Activated CD4-positive, alpha-beta memory T cell treated with anti-CD3 and anti-CD28 coated beads for 36 hours (primary cell): ENCODE measurements around the gene COMTD1. TPM values are rescaled to one million over a fixed set of nuclear protein-coding genes. Genes with fewer than 3 reads are reported as not detected.

Experiments used
- CTCF ChIA-PET: fragments of 350-600 bp; sonication (Branson Sonifier 250); formaldehyde crosslinking; loops from one replicate; lab custom pipeline; 2021; ENCODE audit warnings: antibody characterized with exemption, inconsistent platforms; lab: Charles Lee
- POLR2A ChIA-PET: fragments of 350-600 bp; sonication (Branson Sonifier 250); formaldehyde crosslinking; loops from one replicate; lab custom pipeline; 2021; ENCODE audit warnings: antibody characterized with exemption; lab: Charles Lee
- DNase-seq: peaks from one replicate; pipeline ENCODE4 v3.0.0-alpha.2; 2020
- H3K27ac Mint-ChIP-seq: one replicate; pipeline ENCODE4 v1.8.0; 2021; ENCODE audit warnings: mixed read lengths
- H3K27me3 Mint-ChIP-seq: one replicate; pipeline ENCODE4 v1.8.0; 2021; ENCODE audit warnings: mixed read lengths
- H3K36me3 Mint-ChIP-seq: one replicate; pipeline ENCODE4 v1.8.0; 2021; ENCODE audit warnings: mixed read lengths
- H3K4me1 Mint-ChIP-seq: one replicate; pipeline ENCODE4 v1.8.0; 2021; ENCODE audit warnings: low read depth, mixed read lengths
- H3K4me3 Mint-ChIP-seq: one replicate; pipeline ENCODE4 v1.8.0; 2021; ENCODE audit warnings: mild to moderate bottlenecking, mixed read lengths
- H3K9me3 Mint-ChIP-seq: one replicate; pipeline ENCODE4 v1.8.0; 2021; ENCODE audit warnings: mixed read lengths
- intact Hi-C: fragments of 100-400 bp; cut with micrococcal nuclease; formaldehyde crosslinking; loops from one replicate; pipeline ENCODE4 v1.15.1; 2023
- total RNA-seq, 2 experiments: library from RNA; stranded (reverse); gene quantifications; one replicate each; pipeline ENCODE4 v1.2.3, GENCODE V29; 2021

COMTD1 gene
- total RNA-seq, 2 experiments from 2014 or later = 40.0 to 41.3 TPM

DNA sequence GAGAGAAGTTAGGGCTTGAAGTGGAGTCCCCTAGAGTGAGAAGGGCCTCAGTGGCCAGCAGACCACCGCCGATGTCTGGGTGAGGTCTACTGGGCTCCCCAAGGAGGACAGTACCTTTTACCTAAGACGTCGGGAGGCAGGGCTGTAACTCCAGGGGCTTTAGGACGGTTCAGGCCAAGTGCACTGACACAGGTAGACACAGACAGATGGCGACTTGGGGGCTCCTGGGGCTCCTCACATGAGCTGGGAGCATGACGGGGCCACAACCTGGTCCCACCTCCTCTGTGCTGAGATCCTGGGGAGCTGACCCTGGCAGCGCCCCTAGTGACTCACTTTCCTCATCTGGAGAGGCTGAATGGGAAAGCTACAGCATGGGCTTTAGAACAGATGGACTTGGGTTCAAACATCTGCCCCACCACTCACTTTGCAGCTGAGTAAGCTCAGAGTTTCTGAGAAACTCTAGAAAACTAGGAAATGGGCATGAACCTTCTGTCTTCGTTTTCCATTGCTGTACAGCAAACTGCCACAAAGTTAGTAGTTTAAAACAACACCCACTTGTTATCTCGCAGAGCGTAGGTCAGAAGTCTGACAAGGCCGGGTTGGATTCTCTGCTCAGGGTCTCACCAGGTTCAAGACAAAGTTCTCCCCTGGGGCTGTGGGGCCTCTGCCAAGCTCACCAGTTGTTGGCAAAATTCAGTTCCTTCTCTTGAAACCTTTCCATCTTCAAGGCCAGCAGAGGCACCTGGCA is 4.7 kb upstream of the COMTD1 start:
- no peaks in the 10 kb centered on the region for H3K27me3 Mint-ChIP-seq
- H3K9me3 Mint-ChIP-seq = no peaks in the 10 kb centered on the region
- POLR2A ChIA-PET = no interaction called here
- H3K27ac Mint-ChIP-seq = no peak overlapping the region
- no peaks in the 10 kb centered on the region for H3K36me3 Mint-ChIP-seq
- H3K4me1 Mint-ChIP-seq = peaks cover 5% of the 10 kb centered on the region
- H3K4me3 Mint-ChIP-seq = no peak overlapping the region
- intact Hi-C loops = no loop called here
- no peak for DNase-seq
- CTCF ChIA-PET = interaction anchor here (0.6 kb wide), 1 partner anchor 437 kb away, joined by 3 read pairs; no protein-coding TSS in a partner anchor

DNA sequence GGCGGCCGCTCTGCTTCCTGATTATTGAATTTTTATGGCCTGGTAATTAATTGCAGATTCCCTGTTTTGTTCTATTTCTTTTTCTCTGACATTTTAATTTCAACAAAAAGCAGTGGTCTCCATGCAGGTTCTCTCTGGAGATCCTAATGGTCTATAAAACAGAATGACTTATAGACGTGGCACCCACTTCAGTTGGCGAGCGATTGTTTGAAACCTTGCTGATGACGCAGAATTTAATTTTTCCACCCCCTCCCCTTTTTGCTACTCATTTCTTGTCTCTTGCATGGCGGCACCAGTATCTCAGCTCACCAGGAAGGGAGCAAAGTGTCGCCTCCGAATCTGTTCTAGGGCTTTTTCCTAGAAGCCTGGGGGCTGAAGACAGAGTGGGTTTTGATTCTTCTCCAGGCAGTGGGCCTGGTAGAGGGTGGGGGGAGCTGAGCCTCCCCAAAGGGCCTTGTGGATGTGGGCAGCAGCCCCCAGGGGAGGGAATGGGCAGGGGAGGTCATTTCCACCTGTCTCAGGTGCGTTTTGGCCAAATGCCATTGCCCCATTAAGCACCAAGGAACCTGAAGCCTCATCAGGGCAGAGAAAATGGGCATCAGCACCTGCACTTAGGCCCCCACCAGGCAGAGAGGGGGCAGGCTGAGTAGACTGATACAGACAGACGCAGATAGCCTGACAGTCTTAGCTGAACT is 3.5 kb upstream of the COMTD1 start:
- Mint-ChIP-seq H3K9me3 (no peaks in the 10 kb centered on the region), H3K4me1 (peaks cover 5% of the 10 kb centered on the region), H3K27ac (no peak overlapping the region), H3K4me3 (no peak overlapping the region), H3K27me3 (no peaks in the 10 kb centered on the region), H3K36me3 (no peaks in the 10 kb centered on the region)
- intact Hi-C loops = loop anchor here (5.0 to 10.0 kb wide), 3 partner anchors 197 to 1064 kb away; no protein-coding TSS in a partner anchor
- no peak for DNase-seq
- POLR2A ChIA-PET = no interaction called here
- CTCF ChIA-PET = no interaction called here

DNA sequence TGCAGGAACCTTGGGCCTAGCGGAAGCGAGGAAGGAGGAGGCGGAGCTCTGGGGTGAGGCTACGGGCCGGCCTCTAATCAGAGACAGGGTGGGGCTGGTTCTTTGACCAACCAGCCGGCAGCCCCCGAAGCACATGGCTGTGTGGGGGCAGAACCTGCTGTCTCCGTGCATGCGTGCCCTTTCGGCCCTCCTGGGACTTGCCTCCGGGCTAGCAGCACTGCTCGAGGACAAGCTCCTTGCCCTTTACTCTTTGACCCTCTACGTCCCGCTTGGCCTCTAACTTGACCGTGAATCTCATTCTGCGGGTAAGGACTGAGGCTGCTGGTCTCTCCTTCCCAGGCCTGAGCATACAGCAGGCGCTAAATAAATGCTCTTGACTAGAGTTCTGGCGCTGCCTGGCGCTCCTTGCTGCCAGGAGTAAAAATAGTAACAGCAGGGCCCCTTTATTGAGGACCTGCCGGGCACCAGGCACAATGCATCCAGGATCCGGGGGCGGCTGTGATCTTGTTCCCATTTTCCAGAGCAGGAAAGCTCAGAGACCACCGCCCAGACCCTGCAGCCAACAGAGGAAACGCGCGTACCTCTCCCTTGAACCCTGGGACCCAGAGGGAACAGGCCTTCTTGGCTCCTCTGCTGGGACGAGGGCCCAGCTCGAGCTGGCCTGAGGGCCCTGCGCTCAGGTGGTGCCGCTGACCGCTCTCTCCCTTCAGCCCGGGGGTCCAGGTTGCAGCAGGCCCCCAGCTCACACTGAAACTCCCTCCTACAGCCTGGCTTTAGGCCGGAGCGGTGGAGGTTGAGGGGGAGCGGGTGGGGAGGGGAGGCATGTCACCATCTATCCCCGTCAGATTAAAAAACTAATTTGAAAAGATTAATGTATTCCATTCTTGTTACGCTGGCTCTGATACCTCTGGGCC is 2.7 kb upstream of the COMTD1 start:
- no peaks in the 10 kb centered on the region for H3K27me3 Mint-ChIP-seq
- no peak for DNase-seq
- H3K9me3 Mint-ChIP-seq = no peaks in the 10 kb centered on the region
- no peak overlapping the region for H3K27ac Mint-ChIP-seq
- peaks cover 9% of the 10 kb centered on the region for H3K4me1 Mint-ChIP-seq
- H3K4me3 Mint-ChIP-seq = no peak overlapping the region
- POLR2A ChIA-PET = no interaction called here
- peaks cover 2% of the 10 kb centered on the region for H3K36me3 Mint-ChIP-seq
- CTCF ChIA-PET = interaction anchor here (9.0 kb wide), 1 partner anchor 27 kb away, joined by 98 read pairs; the partner anchor contains the start of gene VDAC2
- intact Hi-C loops = loop anchor here (5.0 to 10.0 kb wide), 3 partner anchors 196 to 1064 kb away; no protein-coding TSS in a partner anchor

DNA sequence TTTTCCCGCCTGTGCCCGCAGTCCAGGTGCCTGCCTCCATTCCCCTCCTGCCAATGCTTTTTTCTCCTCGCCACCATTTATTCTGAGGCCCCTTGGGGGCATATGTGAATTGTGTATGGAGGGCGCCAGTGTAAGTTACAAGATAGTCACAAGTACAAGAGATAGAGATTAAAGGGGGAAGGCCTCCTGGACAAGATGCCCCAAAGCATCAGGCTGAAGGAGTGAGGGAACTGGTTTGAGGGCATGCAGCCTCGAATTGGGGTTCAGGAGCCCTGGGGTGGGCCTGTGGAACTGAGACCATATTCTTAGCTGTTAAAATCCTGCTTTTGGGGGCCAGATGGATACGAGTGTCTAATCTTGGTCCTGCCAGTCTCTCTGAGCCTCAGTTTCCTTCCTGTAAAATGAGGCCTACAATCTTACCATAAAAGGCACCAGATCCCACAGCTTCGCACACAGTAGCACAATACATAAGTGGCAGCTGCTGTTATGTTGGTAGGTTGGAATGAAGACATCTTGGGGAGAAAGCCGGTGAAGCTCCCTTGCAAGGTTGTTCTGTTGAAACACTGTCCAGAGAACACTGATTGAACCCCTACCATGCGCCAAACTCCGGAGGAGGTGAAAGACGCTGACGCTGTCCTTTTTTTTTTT is 545 bp upstream of the COMTD1 start:
- DNase-seq = no peak
- intact Hi-C loops = loop anchor here (1.0 to 10.0 kb wide), 4 partner anchors 48 to 1062 kb away; no protein-coding TSS in a partner anchor

DNA sequence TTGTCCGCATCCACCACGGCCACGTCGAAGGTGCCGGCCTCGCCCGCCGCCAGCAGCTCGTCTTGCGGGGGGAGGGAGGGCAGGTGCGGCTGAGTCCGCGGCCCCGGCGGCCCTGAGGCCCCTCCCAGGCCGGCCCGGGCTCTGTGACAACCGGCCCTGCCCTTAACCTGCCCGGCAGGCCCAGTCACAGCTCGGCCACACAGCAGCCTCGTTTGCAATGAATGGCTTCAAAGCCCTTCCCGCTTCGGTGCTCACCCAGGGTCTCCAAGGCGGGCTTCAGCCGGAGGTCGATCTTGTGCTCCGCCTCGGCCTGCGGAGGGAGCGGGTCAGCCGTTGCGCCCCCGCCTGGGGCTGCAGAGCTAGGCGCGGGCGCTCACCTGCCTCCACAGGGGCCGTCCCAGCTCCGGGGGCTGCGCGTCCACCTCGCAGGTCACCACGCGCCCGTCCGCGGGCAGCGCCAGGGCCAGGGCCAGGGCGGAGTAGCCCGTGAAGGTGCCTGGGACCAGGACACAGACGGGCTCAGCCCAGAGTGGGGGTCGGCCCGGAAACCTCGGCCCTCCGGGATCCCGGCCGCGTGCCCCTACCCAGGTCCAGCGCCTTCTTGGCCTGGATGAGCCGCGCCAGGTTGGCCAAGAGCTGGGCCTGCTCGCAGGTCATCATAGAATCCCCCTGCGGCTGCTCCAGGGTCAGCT is 928 bp downstream of the COMTD1 start:
- CTCF ChIA-PET = interaction anchor here (0.6 to 9.0 kb wide), 14 partner anchors 12 to 1356 kb away, joined by 3 to 109 read pairs (median 7); partner anchors contain the start of gene VDAC2
- H3K9me3 Mint-ChIP-seq = no peaks in the 10 kb centered on the region
- peaks cover 26% of the 10 kb centered on the region for H3K4me1 Mint-ChIP-seq
- H3K36me3 Mint-ChIP-seq = peaks cover 29% of the 10 kb centered on the region
- no peak for DNase-seq
- no peaks in the 10 kb centered on the region for H3K27me3 Mint-ChIP-seq
- POLR2A ChIA-PET = interaction anchor here (1.1 to 6.4 kb wide), 6 partner anchors 22 to 1084 kb away, joined by 3 to 54 read pairs (median 4); partner anchors contain the start of genes ADK, AP3M1, SAMD8 and VDAC2
- intact Hi-C loops = loop anchor here (1.0 to 10.0 kb wide), 8 partner anchors 25 to 1060 kb away; partner anchors contain the start of genes KAT6B, SAMD8 and VDAC2
- peak overlapping the region; percentile 80 for H3K4me3 Mint-ChIP-seq
- H3K27ac Mint-ChIP-seq = peak overlapping the region; percentile 85

More for the DNA sequence above, 545 bp upstream of the COMTD1 start:
- Mint-ChIP-seq H3K9me3 (no peaks in the 10 kb centered on the region), H3K4me3 (peak overlapping the region; percentile 44), H3K27ac (peak overlapping the region; percentile 65), H3K4me1 (peaks cover 18% of the 10 kb centered on the region), H3K36me3 (peaks cover 20% of the 10 kb centered on the region), H3K27me3 (no peaks in the 10 kb centered on the region)
- ChIA-PET CTCF (interaction anchor here (0.6 to 9.0 kb wide), 23 partner anchors 9 to 1357 kb away, joined by 3 to 109 read pairs (median 4); partner anchors contain the start of genes SAMD8 and VDAC2), POLR2A (interaction anchor here (0.6 to 1.4 kb wide), 3 partner anchors 48 to 1086 kb away, joined by 4 to 5 read pairs (median 5); partner anchors contain the start of genes ADK and AP3M1)

DNA sequence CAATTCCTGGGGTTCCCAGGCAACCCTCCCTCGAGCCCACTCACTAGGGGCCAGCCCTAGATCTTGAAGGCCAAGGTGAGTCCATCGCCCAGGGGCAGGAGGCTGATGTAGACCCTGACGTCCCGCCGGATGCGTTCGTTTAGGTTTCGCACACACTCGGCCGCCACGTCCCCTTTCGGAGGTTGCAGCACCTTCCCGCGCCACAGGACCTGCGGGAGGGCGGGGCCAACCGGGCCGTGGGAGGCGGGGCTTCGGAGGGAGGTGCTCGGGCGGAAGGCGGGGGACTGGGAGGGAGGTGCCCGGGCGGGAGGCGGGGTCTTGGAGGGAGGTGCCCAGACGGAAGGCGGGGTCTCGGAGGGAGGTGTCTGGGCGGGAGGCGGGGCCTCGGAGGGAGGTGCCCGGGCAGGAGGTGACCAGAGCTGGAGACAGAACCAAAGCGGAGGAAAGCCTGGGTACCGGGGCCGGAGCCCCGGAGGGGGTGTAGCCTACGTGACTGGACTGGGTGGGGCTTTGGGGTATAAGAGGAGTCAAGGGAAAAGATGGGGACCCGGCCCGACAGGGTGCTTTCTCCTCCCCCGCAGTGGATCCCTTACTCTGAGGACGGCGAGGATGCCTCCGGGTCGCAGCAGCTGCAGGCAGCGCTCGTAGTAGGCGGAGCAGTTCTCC is 1.6 kb downstream of the COMTD1 start:
- no peaks in the 10 kb centered on the region for H3K27me3 Mint-ChIP-seq
- peak overlapping the region; percentile 85 for H3K27ac Mint-ChIP-seq
- no peaks in the 10 kb centered on the region for H3K9me3 Mint-ChIP-seq
- DNase-seq = peak; percentile 98
- H3K4me3 Mint-ChIP-seq = peak overlapping the region; percentile 80
- peaks cover 28% of the 10 kb centered on the region for H3K4me1 Mint-ChIP-seq
- ChIA-PET CTCF (interaction anchor here (0.6 to 9.0 kb wide), 8 partner anchors 11 to 990 kb away, joined by 3 to 109 read pairs (median 10); partner anchors contain the start of gene VDAC2), POLR2A (interaction anchor here (1.1 to 6.4 kb wide), 4 partner anchors 21 to 123 kb away, joined by 3 to 54 read pairs (median 4); partner anchors contain the start of genes SAMD8 and VDAC2)
- H3K36me3 Mint-ChIP-seq = peaks cover 31% of the 10 kb centered on the region
- intact Hi-C loops = loop anchor here (1.0 to 10.0 kb wide), 6 partner anchors 24 to 1059 kb away; partner anchors contain the start of genes KAT6B, SAMD8 and VDAC2

DNA sequence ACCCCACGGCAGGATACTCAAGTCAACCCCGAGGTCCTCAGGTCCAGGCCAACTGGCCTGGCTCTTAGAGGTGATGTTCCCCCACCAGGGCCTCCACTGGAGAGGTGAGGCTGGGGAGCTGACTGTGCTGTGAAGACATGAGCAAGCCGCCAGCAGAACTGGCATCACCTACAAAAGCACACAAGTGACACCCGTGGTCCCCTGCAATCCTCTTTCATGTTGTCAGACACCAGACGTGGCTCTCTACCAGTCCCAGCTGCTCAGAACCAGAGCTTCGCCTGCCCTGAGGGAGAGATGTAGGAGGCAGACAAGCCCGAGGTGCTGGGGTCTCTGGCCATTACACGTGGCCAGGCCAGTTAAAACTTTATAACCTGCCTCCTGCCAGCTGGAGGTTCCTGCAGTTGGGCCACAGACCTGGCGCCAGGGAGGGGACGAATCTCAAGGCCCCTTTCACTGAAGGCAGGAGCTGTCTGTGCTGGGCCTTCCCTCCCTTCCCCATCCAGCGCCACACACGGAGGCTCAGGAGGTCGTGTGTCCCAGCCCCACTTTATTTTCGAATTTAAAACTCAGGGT is 2.2 kb downstream of the COMTD1 start:
- ChIA-PET POLR2A (interaction anchor here (0.6 to 6.4 kb wide), 4 partner anchors 19 to 45 kb away, joined by 3 to 54 read pairs (median 4); partner anchors contain the start of gene VDAC2), CTCF (interaction anchor here (0.8 to 9.0 kb wide), 5 partner anchors 11 to 989 kb away, joined by 3 to 109 read pairs (median 12); partner anchors contain the start of gene VDAC2)
- Mint-ChIP-seq H3K4me1 (peaks cover 31% of the 10 kb centered on the region), H3K36me3 (peaks cover 32% of the 10 kb centered on the region), H3K9me3 (no peaks in the 10 kb centered on the region), H3K27me3 (no peaks in the 10 kb centered on the region), H3K27ac (peak overlapping the region; percentile 85), H3K4me3 (peak overlapping the region; percentile 80)
- intact Hi-C loops = loop anchor here (1.0 to 10.0 kb wide), 6 partner anchors 23 to 1059 kb away; partner anchors contain the start of genes KAT6B, SAMD8 and VDAC2
- peak; percentile 16 for DNase-seq

DNA sequence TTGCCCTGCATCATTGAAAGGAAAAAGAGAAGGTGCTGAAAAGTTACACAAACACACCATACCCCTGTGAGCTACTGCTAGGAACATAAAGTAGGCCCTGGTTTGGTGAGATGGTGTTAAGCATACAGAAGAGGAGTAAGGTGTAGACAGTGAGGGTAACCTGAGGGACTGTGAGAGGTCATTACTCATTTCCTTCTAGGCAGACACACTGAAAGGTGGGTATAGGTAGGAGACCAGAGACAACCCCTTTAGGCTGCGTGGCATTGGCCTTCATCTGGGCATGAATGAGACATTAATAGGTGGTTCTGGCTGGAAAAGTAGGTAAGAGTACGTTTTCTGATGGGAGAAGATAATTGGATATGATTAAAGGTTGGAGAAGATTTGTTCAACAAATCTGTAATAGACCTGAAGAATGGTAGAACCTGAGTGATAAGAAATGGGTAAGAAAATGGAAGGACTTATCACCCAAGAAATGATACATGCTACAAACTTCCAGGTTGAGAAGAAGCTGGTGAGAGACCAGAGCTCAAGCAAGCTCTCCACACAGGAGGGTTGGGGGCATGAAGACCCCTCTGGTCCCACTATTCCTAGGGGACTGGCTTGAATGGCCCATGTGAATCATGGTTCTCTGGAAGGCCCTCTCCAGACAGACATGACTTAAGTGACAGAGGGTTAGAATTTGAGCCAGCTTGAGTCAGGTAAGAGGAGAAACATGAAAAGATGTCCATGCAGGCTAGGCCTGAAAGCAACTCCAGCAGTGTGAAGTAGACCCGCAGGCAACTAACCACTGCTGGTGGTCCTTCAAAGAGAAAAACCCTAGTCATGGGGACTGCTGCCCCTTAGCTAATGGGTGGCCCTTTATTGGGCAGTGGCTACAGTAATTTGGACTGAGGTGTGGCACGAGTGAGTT is 3.8 kb downstream of the COMTD1 start:
- POLR2A ChIA-PET = interaction anchor here (1.2 to 6.4 kb wide), 3 partner anchors 21 to 120 kb away, joined by 3 to 54 read pairs (median 7); partner anchors contain the start of genes SAMD8 and VDAC2
- DNase-seq = no peak
- peak overlapping the region; percentile 47 for H3K27ac Mint-ChIP-seq
- no peaks in the 10 kb centered on the region for H3K27me3 Mint-ChIP-seq
- no peak overlapping the region for H3K4me3 Mint-ChIP-seq
- H3K36me3 Mint-ChIP-seq = peaks cover 34% of the 10 kb centered on the region
- H3K4me1 Mint-ChIP-seq = peaks cover 33% of the 10 kb centered on the region
- CTCF ChIA-PET = interaction anchor here (1.2 to 9.0 kb wide), 6 partner anchors 9 to 210 kb away, joined by 3 to 109 read pairs (median 19); partner anchors contain the start of genes SAMD8 and VDAC2
- intact Hi-C loops = loop anchor here (5.0 to 10.0 kb wide), 2 partner anchors 645 to 1057 kb away; no protein-coding TSS in a partner anchor
- H3K9me3 Mint-ChIP-seq = no peaks in the 10 kb centered on the region
